ENCODE data around the gene NTF3.

DNA sequence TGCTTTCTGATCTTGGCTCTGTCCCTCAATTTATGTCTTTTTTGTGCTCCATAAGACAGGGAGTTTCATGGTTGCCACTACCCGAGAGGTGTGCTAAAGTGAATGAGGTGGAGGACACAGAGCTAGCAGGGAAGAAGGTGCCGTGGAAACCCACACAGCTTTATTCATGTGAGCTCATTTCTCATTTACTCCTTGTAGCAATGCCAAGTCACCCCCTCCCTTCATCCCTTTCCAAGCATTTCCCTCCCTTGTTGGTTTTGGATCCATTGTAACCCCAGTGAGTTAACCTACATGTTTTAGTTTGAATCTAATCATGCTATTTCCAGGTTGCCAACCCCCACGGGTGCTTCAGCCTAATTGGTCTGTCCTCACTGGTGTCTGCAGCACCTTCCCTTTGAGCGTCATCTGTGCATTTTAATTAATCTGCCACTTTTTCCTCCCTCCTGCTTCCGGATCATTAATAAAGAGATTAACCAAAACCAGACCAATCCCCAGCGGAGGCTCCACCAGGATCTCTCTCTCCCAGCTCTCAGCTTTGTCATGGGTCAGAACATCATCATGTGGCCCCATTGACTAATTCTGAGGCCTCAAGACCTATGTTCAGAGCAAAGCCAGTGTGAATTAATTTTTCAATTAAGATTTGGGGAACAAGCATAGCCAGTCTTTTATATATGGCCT, 56.2 kb downstream of the NTF3 start:
- TF ChIP-seq, protein P1, sequence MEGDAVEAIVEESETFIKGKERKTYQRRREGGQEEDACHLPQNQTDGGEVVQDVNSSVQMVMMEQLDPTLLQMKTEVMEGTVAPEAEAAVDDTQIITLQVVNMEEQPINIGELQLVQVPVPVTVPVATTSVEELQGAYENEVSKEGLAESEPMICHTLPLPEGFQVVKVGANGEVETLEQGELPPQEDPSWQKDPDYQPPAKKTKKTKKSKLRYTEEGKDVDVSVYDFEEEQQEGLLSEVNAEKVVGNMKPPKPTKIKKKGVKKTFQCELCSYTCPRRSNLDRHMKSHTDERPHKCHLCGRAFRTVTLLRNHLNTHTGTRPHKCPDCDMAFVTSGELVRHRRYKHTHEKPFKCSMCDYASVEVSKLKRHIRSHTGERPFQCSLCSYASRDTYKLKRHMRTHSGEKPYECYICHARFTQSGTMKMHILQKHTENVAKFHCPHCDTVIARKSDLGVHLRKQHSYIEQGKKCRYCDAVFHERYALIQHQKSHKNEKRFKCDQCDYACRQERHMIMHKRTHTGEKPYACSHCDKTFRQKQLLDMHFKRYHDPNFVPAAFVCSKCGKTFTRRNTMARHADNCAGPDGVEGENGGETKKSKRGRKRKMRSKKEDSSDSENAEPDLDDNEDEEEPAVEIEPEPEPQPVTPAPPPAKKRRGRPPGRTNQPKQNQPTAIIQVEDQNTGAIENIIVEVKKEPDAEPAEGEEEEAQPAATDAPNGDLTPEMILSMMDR (IDR thresholded peaks at IDR 0.05; ENCODE audit: insufficient read depth, low read depth, low read length), result no peak
- TF ChIP-seq EZH2 (IDR thresholded peaks at IDR 0.05; ENCODE audit: insufficient read depth, low read length), result no peak

Measured in astrocyte (in vitro differentiated cells and primary cell).